Stomach (tissue), 4 donors: ENCODE measurements around the gene HASPIN.
A peak's percentile ranks its signal among the peaks of the same experiment; 100 is the strongest.

Experiments
- EP300 ChIP-seq: sonication (generic); formaldehyde crosslinking; IDR thresholded peaks from one replicate; pipeline ENCODE4 v1.6.1; 2017; ENCODE audit warnings: antibody characterized with exemption
- POLR2A ChIP-seq, 4 donors: fragments of 450-650 bp; IDR thresholded peaks; one replicate each; pipeline ENCODE4 v1.6.1; 2016; ENCODE audit warnings: antibody characterized with exemption in 4 of 4, control low read depth in 2 of 4, mild to moderate bottlenecking in 1 of 4, moderate library complexity in 1 of 4
- POLR2AphosphoS5 ChIP-seq, 3 donors: sonication (generic); formaldehyde crosslinking; IDR thresholded peaks; one replicate each; pipeline ENCODE4 v1.6.1; 2016; ENCODE audit warnings: antibody characterized with exemption in 3 of 3
- TF ChIP-seq, protein P1 (sequence below), 7 experiments: fragments of 450-650 bp in 4 of 7; fragments of 200-600 bp in 3 of 7; sonication (generic) in 3 of 7; IDR thresholded peaks; one replicate each; pipeline ENCODE4 v1.5.1; 2016 to 2019; ENCODE audit warnings: antibody characterized with exemption in 7 of 7, control low read depth in 2 of 7, mild to moderate bottlenecking in 1 of 7

DNA sequence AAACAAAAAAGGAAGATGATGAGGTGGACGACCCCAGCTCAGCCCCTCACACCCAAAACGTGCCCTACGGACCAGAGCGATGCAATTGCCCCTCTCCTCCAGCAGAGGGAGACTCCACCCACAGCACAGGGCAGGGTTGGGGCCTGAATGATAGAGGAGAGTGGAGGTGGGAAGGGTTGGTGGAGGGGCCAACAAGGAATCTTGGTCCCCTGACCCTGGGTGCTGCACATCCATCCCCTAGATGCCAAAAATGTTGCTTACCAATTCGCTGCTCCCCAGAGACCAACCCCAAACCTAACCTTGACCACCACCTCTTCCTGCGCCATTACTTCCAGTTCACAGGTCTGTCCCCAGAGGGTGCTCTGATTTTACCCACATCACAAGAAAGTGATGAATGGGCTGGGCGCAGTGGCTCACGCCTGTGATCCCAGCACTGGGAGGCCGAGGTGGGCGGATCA lies 40.6 kb upstream of the HASPIN start:
- TF ChIP-seq, protein P1, sequence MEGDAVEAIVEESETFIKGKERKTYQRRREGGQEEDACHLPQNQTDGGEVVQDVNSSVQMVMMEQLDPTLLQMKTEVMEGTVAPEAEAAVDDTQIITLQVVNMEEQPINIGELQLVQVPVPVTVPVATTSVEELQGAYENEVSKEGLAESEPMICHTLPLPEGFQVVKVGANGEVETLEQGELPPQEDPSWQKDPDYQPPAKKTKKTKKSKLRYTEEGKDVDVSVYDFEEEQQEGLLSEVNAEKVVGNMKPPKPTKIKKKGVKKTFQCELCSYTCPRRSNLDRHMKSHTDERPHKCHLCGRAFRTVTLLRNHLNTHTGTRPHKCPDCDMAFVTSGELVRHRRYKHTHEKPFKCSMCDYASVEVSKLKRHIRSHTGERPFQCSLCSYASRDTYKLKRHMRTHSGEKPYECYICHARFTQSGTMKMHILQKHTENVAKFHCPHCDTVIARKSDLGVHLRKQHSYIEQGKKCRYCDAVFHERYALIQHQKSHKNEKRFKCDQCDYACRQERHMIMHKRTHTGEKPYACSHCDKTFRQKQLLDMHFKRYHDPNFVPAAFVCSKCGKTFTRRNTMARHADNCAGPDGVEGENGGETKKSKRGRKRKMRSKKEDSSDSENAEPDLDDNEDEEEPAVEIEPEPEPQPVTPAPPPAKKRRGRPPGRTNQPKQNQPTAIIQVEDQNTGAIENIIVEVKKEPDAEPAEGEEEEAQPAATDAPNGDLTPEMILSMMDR (IDR thresholded peaks at IDR 0.05), result peak in 5 of 7 experiments; percentile 72 to 89 (median 75)
- TF ChIP-seq POLR2A (IDR thresholded peaks at IDR 0.05) (no peak), EP300 (no peak), POLR2AphosphoS5 (IDR thresholded peaks at IDR 0.05) (no peak)
